HepG2 (cell line): ENCODE data around the gene DPYD.

Experiments used
- FOXC1 ChIP-seq: sonication (generic); formaldehyde crosslinking; IDR thresholded peaks from 2 replicates; pipeline ENCODE4 v1.8.0; 2022; ENCODE audit warnings: mild to moderate bottlenecking, missing genetic modification reagents, borderline replicate concordance
- TF ChIP-seq, protein P1 (sequence below): sonication (generic); formaldehyde crosslinking; IDR thresholded peaks from 2 replicates; pipeline ENCODE4 v1.5.0; 2020; ENCODE audit warnings: mild to moderate bottlenecking, missing genetic modification reagents, moderate library complexity

GRCh38 chr1:97553971-97554370 is 366.9 kb downstream of the DPYD start:
- no peak for TF ChIP-seq FOXC1 (CRISPR knock-in tag)
- TF ChIP-seq, protein P1, sequence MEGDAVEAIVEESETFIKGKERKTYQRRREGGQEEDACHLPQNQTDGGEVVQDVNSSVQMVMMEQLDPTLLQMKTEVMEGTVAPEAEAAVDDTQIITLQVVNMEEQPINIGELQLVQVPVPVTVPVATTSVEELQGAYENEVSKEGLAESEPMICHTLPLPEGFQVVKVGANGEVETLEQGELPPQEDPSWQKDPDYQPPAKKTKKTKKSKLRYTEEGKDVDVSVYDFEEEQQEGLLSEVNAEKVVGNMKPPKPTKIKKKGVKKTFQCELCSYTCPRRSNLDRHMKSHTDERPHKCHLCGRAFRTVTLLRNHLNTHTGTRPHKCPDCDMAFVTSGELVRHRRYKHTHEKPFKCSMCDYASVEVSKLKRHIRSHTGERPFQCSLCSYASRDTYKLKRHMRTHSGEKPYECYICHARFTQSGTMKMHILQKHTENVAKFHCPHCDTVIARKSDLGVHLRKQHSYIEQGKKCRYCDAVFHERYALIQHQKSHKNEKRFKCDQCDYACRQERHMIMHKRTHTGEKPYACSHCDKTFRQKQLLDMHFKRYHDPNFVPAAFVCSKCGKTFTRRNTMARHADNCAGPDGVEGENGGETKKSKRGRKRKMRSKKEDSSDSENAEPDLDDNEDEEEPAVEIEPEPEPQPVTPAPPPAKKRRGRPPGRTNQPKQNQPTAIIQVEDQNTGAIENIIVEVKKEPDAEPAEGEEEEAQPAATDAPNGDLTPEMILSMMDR = no peak
